Measurements from ENCODE around the gene SH2D3A.

Gene SH2D3A

GRCh38 chr19:6754653-6755463 is 12.4 kb downstream of the SH2D3A start:
- DNase-seq: no peak

GRCh38 chr19:6754136-6754535 is 13.1 kb downstream of the SH2D3A start:
- DNase-seq: no peak

GRCh38 chr19:6753178-6754031 is 13.8 kb downstream of the SH2D3A start:
- peak; percentile 93 for DNase-seq

- peak; percentile 85 for DNase-seq
These were observed 14.7 kb downstream of the SH2D3A start for GRCh38 chr19:6752256-6753177.

GRCh38 chr19:6751189-6751588 is 16.0 kb downstream of the SH2D3A start:
- DNase-seq: no peak

- peak; percentile 51 for DNase-seq
These were observed 17.2 kb downstream of the SH2D3A start for GRCh38 chr19:6750062-6750461.

- DNase-seq: peak; percentile 27
These were observed 18.7 kb downstream of the SH2D3A start for GRCh38 chr19:6748543-6748942.

GRCh38 chr19:6745965-6746364 is 21.3 kb downstream of the SH2D3A start:
- no peak for DNase-seq

- peak; percentile 85 for DNase-seq
These were observed 22.6 kb downstream of the SH2D3A start for GRCh38 chr19:6744381-6745301.

- no peak for DNase-seq
These were observed 23.4 kb downstream of the SH2D3A start for GRCh38 chr19:6743714-6744380.

GRCh38 chr19:6743066-6743465 is 24.2 kb downstream of the SH2D3A start:
- DNase-seq: peak; percentile 78

- DNase-seq: peak; percentile 77
These were observed 26.5 kb downstream of the SH2D3A start for GRCh38 chr19:6740589-6741343.

- DNase-seq: peak; percentile 74
These were observed 27.2 kb downstream of the SH2D3A start for GRCh38 chr19:6739883-6740588.

- DNase-seq: peak; percentile 86
These were observed 27.8 kb downstream of the SH2D3A start, which contains the start of gene TRIP10 for GRCh38 chr19:6739390-6739882. TRIP10 (plus strand) TSS chr19:6739680; CDS start chr19:6739762, 82 bp downstream.

GRCh38 chr19:6738787-6739389 is 28.3 kb downstream of the SH2D3A start:
- DNase-seq: peak; percentile 93

- no peak for DNase-seq
These were observed 29.1 kb downstream of the SH2D3A start for GRCh38 chr19:6737873-6738786.

- peak; percentile 100 for DNase-seq
These were observed 29.9 kb downstream of the SH2D3A start, which contains the start of gene GPR108 for GRCh38 chr19:6737284-6737872. GPR108 (minus strand) TSS chr19:6737580; CDS start chr19:6737576, 4 bp downstream.
